ENCODE data around the gene CPXM2.

Gene CPXM2

DNA sequence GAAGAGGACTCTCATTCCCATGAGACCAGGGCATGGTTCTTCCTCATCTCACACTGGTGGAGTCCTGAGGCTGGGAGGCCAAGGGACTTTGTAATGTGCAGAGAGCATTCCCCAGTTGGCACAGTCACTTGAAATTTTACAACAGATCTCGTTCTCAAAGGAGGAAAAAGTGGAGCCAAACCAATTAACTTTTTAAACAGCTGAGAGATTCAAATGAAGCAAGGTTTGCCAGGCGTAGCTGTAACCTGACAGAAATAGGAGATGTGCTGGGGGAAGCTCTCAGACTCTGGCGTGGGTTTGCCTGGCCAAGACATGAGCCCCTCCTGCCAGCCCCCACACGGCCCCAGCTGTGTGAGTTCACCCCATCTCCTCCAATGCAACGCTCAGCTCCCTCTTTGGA lies 12.0 kb upstream of the CPXM2 start:
- DNase-seq = no peak

DNA sequence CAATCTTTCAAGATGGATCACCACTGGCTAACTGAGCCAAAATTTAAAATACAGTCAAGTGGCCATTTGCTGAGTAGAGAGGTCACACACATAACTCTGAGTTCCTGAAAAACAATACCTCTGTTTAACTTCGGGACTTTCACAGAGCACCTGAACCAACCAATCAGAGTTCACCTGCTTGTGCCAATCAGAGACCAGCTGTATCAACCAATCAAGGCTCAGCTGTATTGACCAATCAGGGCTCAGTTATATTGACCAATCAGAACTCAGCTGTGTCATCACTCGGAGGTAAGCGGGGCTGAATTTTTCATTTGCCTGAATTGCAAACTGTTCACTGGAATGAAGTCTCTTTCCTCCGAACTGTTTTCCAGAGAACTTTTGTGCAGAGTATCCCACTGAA lies 10.0 kb upstream of the CPXM2 start:
- no peak for DNase-seq

GRCh38 chr10:123897146-123897545 lies 5.5 kb upstream of the CPXM2 start:
- DNase-seq = no peak

GRCh38 chr10:123896246-123896927 lies 4.8 kb upstream of the CPXM2 start:
- no peak for DNase-seq

DNA sequence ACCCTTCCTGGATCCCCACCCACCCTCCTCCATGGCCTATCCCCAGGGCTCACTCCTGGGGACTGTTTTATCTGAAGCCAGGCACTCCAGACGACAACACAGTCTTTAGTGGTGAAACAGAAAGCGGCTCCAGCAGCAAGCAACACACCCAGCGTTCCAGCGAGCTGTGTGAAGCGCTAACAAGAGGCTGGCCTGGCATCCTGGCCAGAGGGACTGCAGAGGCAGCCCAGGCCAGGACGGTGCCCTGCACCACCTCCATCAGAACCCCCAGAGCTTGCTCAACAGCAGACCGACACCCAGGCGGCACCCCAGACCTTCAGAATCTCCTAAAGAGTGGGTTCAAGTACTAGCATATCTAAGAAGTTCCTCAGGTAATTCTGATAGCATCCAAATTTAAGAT lies 2.0 kb upstream of the CPXM2 start:
- no peak for DNase-seq

- DNase-seq = peak; percentile 31
These were observed 857 bp downstream of the CPXM2 start for GRCh38 chr10:123890756-123891143.

- DNase-seq = peak; percentile 46
These were observed 1.4 kb downstream of the CPXM2 start for GRCh38 chr10:123890226-123890625.

DNA sequence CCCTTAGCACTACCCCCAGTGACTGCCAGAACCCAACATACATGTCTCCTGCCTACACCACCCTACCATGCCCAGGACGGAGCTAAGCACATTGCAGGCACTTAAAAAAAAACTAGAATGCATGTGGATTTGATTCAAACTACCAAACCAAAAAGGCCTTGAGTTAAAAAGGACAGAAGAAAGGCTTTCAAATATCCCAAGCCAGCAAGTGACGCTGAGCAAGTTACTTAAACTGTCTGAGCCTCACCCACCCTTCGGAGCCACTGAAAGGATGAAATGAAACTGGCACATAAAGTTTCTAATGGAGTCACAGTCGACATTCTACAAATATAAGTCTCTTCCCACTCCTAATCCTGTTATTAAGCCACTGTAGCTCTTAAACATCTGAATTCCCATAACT lies 1.8 kb downstream of the CPXM2 start:
- DNase-seq = no peak

DNA sequence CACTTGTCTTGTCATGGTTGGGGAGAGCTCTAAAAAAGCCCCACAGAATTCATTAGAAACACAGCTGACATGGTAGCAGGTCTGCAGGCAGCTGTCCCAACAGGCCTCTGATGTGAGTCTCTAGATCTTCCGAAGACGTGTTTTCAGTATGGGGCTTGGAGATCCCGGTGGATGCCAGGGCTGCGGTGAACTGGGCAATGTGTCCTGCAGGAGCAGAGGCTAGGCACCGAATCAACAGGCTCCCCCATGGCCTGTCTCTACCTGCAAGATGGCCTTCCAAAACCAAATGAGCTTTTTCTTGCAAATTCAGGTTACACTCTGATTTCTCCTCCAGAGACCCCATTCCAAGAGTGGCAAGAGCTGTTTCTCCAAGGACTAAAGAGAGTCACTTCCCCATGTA lies 2.9 kb downstream of the CPXM2 start:
- no peak for DNase-seq

DNA sequence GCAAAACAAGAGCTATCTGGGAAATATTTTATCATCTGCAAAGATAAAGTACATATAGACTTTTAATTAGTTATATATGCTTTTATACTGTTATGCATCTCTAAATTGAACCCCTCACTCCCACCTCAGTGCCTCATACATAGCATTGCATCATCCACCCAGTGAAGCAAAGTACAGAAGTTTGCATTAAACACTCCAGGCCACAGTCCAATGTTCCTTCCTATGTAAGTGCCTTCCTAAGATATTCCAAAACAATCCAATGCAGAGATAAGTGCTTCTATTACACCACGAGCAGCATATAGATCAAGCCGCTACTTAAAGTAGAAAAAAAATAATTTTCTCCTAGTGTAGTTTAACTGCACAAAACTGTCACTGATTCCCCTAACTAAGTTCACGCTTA lies 3.4 kb downstream of the CPXM2 start:
- DNase-seq = no peak

DNA sequence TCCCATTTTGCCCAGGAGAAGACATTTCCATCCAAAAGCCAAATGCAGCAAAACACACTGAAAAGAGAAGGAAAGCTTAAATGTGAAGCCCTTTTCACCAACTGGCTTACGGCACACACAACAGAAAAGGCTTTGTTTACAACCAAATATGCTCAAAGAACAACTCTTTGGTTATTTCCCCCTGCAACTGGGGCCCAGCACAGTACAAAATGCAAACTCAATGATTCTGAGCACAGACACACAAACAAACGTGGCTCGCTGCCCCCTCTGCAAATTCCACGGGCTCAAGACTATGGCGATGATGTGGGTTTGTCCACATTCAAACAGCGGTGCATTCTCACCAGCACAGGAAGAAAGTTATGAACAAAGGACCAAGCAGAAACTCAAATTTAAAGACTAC lies 5.3 kb downstream of the CPXM2 start:
- no peak for DNase-seq

GRCh38 chr10:123885406-123886170 lies 6.0 kb downstream of the CPXM2 start:
- DNase-seq = no peak

DNA sequence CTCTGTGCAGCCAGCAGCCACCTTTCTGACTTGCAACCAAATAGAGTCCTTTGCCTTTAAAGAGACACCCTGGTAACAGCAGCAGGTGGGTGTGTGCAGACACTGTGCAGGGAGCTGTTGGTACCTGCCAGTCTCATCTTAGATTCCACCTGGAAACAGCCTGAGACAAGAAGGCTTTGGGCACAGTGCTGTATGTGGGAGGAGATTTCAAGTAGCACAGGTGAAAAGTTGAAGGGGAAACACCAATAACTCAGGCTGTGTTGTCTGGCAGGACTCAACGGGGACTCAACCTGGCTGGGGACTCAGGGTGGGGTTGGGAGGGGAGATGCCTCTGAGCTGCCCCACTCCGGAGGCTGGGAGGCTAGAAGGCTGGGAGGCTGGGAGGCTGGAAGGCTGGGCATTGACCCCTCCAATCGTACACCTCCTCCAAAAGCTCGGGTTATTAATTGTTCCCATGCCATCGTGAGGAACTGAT lies 6.7 kb downstream of the CPXM2 start:
- no peak for DNase-seq

DNA sequence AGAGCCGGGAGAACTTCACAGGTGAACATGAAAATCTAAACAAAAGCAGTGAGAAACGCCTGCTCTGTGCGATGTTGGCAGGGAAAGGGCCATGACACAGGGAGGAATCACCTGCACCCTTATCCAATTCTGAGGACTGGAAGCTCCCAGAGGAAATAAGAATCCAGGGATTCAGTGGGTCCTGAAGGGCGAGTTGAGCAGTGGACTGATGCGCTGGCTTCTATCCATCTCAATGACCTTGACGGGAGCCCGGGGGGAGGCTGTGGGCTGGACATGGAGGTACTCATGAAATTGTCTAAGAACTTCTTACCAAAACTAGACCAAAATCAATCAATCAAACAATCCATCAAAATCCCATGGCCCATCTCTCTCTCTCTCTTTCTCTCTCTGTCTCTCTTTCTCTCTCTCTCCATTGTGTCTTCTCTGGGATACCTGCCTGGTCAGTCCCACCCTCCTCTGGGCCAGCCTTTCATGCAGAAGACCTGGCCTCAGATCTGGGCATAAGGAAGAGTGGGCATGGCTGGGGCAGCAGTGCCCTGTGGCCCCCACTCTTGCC lies 7.2 kb downstream of the CPXM2 start:
- no peak for DNase-seq

DNA sequence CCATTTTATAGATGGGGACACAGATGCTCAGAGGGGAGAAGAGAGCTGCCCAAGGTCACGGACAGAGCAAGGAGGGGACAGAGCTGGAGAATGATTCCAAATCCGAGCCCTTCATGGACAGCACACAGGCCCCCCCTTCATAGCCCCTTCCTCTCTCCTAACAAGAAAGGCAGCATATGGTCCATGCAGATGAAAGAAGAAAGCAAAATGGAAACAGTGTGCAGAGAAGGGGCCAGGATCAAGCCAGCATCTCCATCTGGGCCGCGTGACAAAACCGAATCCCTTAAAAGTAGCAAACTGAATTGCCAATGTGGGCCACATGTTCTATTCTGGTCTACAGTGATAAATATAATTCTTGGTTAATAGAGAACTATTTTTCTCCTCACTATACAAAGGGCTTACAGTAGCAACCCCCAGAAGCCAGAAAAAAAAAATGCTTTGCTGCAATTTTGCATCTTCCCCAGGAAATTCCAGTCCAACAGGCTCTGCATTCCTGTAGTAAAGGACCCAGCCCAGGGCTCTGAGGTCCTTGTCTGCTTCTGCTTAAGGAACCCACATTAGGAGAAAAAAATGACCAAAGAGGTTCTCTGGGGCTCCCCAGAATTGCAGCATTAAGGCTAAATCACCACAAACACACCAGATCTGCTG lies 7.8 kb downstream of the CPXM2 start:
- DNase-seq = no peak

GRCh38 chr10:123882681-123883445 lies 8.7 kb downstream of the CPXM2 start:
- DNase-seq = no peak

DNA sequence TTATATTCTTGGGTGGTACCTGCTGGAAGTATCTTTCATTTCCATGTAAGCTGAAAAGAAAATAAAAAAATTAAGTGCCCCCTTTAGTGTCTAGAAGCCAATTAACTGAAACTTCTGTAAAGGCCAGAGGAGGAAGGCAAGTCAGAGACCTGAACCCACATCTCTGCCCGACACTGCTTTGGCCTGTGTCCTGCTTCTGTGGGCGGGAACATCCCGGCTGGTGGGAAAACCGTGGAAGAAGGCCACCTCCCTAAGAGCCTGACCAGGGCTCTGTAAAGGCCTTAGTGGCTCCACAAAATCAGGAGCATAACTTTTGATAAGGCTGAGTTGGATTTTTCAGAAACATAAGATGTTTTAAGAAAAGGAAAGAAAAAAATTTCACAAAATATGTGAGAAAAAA lies 9.4 kb downstream of the CPXM2 start:
- DNase-seq = no peak

- no peak for DNase-seq
These were observed 11.9 kb downstream of the CPXM2 start for GRCh38 chr10:123879606-123880257.

- DNase-seq = no peak
These were observed 12.8 kb downstream of the CPXM2 start for GRCh38 chr10:123878666-123879303.

DNA sequence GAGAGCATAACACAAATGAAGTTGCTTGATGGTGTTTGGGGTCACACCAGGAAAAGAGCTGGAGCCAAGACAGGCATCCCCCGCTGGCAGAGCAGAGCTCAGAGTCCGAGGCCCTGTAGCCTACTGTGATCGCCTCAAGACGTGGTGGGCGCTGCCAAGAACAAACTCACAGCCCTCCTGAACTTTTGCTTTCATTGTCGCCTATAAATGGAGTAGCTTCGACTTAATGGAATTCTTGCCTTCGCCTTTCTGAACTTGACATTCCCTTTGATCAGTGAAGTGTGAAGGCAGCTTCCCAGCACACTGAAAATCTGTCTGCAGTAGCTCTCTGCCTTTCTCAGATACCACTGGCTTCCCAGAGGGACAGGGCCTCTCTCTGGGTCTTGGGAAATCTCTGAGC lies 21.3 kb downstream of the CPXM2 start:
- DNase-seq = peak; percentile 88

DNA sequence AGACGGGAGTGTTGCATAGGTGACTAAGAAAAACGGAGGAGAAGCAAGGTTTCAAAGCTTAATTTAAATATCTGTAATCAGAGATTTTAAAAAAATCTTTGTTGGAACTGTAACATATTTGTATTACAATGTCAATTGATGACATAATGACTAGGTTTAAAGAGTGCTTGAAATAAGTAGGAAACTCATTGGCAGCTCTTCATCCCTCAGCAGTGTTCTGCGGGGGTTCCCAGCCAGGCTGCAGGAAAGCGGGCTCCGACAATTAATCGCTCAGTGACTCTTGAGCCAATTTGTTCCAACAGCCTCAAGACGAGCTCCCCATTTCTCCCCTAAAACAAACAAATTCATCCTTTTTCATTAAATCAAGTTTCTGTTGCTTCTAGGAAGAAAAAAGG lies 22.6 kb downstream of the CPXM2 start:
- peak; percentile 19 for DNase-seq
